H1 (cell line): ENCODE measurements around the gene GADL1. TPM values are rescaled to one million over a fixed set of nuclear protein-coding genes. Genes with fewer than 3 reads are reported as not detected.

Experiments
- polyA plus RNA-seq, 7 experiments: library from polyadenylated mRNA; depleted of rRNA in 3 of 7; stranded (reverse) in 5 of 7; unstranded in 2 of 7; fragments of >200 nt in 5 of 7; fragments of 200-250 nt in 2 of 7; gene quantifications; 1 replicate in 5 of 7; 2 replicates in 1 of 7; 4 replicates in 1 of 7; pipeline versions ENCODE4 v1.2.1 to v1.2.3, GENCODE V29; 2011 to 2013; ENCODE audit warnings: missing spikeins in 2 of 7, mixed read lengths in 2 of 7
- total RNA-seq: library from RNA; stranded (reverse); fragmentation: NEBNext Ultra II Directional; extraction: Animal tissue kit (Norgen Biotek cat#: 25700); gene quantifications from 2 replicates; pipeline ENCODE4 v1.2.1, GENCODE V29; 2021
- TF ChIP-seq, protein P1 (sequence below): fragments of 300-600 bp; sonication (generic); IDR thresholded peaks from 2 replicates; pipeline ENCODE4 v1.7.1; 2012; ENCODE audit warnings: low read length, moderate library complexity, mild to moderate bottlenecking, inconsistent platforms; ENCODE audit not compliant: insufficient replicate concordance

Gene GADL1
- total and polyA plus RNA-seq, 2 of the 8 experiments (the other 6 are each of a cell fraction or from before 2014, with no cell fraction given): 0.03 to 0.30 TPM

DNA sequence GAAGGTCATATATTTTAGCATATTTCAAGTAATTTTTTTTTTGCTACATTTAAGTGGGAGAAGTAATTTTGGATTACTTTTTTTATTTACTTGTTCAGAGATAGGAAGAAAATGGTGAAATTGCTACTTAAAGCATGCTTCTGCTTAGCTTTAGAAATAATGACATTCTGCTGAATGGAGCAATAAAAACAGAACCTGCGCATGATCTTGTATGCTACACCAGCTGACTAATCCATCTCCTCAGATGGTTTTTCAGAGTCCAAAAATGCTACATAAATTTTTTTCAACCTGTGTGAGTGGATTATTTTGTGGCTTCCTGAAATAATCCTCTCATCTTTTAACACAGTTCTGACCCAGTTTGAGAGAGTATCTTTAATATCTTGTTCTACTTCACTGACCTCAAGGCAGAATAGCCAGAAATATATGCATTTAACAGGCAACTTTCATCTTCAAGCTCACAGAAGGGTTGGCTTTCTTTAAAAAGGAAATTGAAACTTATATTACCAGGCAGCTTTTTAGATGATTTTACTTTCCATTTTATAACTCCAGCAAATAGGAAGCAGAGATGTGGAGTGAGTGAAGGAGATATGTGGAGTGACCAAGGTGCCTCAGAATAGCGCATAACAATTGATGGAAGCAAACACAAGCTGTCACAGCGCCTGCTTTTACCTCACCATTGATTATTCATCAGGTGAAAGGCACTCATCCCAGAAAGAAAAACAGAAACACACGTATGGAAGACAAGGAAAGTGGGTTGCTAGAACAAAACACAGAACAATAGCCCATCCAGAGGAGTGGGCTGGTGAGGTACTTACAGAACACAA is 151.5 kb downstream of the GADL1 start (continued):
- TF ChIP-seq, protein P1, sequence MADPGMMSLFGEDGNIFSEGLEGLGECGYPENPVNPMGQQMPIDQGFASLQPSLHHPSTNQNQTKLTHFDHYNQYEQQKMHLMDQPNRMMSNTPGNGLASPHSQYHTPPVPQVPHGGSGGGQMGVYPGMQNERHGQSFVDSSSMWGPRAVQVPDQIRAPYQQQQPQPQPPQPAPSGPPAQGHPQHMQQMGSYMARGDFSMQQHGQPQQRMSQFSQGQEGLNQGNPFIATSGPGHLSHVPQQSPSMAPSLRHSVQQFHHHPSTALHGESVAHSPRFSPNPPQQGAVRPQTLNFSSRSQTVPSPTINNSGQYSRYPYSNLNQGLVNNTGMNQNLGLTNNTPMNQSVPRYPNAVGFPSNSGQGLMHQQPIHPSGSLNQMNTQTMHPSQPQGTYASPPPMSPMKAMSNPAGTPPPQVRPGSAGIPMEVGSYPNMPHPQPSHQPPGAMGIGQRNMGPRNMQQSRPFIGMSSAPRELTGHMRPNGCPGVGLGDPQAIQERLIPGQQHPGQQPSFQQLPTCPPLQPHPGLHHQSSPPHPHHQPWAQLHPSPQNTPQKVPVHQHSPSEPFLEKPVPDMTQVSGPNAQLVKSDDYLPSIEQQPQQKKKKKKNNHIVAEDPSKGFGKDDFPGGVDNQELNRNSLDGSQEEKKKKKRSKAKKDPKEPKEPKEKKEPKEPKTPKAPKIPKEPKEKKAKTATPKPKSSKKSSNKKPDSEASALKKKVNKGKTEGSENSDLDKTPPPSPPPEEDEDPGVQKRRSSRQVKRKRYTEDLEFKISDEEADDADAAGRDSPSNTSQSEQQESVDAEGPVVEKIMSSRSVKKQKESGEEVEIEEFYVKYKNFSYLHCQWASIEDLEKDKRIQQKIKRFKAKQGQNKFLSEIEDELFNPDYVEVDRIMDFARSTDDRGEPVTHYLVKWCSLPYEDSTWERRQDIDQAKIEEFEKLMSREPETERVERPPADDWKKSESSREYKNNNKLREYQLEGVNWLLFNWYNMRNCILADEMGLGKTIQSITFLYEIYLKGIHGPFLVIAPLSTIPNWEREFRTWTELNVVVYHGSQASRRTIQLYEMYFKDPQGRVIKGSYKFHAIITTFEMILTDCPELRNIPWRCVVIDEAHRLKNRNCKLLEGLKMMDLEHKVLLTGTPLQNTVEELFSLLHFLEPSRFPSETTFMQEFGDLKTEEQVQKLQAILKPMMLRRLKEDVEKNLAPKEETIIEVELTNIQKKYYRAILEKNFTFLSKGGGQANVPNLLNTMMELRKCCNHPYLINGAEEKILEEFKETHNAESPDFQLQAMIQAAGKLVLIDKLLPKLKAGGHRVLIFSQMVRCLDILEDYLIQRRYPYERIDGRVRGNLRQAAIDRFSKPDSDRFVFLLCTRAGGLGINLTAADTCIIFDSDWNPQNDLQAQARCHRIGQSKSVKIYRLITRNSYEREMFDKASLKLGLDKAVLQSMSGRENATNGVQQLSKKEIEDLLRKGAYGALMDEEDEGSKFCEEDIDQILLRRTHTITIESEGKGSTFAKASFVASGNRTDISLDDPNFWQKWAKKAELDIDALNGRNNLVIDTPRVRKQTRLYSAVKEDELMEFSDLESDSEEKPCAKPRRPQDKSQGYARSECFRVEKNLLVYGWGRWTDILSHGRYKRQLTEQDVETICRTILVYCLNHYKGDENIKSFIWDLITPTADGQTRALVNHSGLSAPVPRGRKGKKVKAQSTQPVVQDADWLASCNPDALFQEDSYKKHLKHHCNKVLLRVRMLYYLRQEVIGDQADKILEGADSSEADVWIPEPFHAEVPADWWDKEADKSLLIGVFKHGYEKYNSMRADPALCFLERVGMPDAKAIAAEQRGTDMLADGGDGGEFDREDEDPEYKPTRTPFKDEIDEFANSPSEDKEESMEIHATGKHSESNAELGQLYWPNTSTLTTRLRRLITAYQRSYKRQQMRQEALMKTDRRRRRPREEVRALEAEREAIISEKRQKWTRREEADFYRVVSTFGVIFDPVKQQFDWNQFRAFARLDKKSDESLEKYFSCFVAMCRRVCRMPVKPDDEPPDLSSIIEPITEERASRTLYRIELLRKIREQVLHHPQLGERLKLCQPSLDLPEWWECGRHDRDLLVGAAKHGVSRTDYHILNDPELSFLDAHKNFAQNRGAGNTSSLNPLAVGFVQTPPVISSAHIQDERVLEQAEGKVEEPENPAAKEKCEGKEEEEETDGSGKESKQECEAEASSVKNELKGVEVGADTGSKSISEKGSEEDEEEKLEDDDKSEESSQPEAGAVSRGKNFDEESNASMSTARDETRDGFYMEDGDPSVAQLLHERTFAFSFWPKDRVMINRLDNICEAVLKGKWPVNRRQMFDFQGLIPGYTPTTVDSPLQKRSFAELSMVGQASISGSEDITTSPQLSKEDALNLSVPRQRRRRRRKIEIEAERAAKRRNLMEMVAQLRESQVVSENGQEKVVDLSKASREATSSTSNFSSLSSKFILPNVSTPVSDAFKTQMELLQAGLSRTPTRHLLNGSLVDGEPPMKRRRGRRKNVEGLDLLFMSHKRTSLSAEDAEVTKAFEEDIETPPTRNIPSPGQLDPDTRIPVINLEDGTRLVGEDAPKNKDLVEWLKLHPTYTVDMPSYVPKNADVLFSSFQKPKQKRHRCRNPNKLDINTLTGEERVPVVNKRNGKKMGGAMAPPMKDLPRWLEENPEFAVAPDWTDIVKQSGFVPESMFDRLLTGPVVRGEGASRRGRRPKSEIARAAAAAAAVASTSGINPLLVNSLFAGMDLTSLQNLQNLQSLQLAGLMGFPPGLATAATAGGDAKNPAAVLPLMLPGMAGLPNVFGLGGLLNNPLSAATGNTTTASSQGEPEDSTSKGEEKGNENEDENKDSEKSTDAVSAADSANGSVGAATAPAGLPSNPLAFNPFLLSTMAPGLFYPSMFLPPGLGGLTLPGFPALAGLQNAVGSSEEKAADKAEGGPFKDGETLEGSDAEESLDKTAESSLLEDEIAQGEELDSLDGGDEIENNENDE: no peak
- TF ChIP-seq, all 59 proteins: peak for 1
